CD4-positive, alpha-beta T cell treated with Interleukin-17A for 1 hour (primary cell): ENCODE data around the gene CCDC97.
"Not testable (repeated sequence)": the region's sequence is repeated elsewhere in the genome, so short reads cannot be mapped to it uniquely, and the experiment has no call there.

Source experiments
- DNase-seq: peaks from one replicate; pipeline ENCODE4 v3.0.0-alpha.2; 2020

The CCDC97 gene

GRCh38 chr19:41344162-41344561 is 34.2 kb downstream of the CCDC97 start:
- no peak for DNase-seq

- not testable (repeated sequence) for DNase-seq
Observed at GRCh38 chr19:41346916-41347315, 36.9 kb downstream of the CCDC97 start.

- DNase-seq: no peak
Observed at GRCh38 chr19:41350735-41351338, 40.9 kb downstream of the CCDC97 start.

GRCh38 chr19:41351339-41352245 is 41.6 kb downstream of the CCDC97 start:
- DNase-seq: peak; percentile 90

GRCh38 chr19:41352279-41352608 is 42.3 kb downstream of the CCDC97 start:
- DNase-seq: no peak

DNA sequence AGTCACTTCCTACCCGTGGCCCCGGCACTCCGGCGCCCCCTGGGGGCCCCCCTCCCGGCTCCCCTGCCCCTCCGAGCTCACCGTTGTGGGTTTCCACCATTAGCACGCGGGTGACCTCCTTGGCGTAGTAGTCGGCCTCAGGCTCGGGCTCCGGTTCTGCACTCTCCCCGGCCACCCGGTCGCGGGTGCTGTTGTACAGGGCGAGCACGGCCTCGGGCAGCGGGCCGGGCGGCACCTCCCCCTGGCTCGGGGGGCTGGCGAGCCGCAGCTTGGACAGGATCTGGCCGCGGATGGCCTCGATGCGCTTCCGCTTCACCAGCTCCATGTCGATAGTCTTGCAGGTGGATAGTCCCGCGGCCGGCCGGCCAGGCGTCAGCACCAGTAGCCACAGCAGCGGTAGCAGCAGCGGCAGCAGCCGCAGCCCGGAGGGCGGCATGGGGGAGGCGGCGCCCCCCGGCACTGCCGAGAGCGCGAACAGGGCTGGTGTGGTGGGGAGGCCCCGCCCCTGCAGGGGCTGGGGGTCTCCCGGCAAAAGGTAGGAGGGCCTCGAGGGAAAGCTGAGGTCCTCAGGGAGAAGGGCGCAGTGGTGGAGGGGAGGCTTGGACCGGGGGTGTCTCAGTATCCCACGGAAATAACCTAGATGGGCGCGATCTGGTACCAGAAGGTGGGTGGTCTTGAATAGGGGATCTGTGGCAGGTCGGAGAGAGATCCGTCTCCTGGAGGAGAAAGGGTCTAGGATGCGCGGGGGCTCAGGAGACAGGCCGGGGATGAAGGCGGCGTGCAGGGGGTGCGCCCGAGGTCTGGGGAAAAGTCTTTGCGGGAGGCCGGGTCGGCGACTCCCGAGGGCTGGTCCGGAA is 42.9 kb downstream of the CCDC97 start:
- peak; percentile 81 for DNase-seq

- DNase-seq: peak; percentile 96
Observed at GRCh38 chr19:41353466-41354342, 43.7 kb downstream of the CCDC97 start, which contains the start of gene TGFB1. Gene TGFB1, minus strand, starts transcription at chr19:41353922. Its CDS starts 878 bp downstream, at chr19:41353044.

DNA sequence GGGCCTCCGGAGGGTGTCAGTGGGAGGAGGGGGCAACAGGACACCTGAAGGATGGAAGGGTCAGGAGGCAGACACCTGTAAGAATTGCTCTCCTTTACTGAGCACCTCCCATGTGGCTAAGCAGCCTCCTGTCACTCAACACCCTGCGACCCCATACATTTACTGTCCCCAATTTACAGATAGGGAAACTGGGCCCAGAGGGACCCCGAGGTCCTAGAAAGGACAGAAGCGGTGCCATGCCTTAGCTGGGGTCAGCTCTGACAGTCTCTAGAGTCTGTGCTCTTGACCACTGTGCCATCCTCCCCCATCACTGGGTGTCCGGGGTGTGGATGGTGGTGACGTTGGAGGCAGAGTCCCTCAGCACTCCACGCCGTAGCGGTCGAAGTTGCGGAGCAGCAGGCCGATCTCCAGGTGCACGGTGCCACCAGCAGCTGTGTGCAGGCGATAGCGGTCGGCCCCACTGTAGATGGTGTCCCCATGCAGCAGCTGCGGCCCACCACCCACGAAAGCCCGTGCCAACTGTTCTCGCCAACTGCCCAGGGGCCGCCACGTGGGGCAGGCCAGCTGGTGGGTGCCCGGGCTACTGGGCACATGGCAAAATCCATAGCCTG is 44.5 kb downstream of the CCDC97 start:
- DNase-seq: no peak

- no peak for DNase-seq
Observed at GRCh38 chr19:41355035-41355434, 45.1 kb downstream of the CCDC97 start.

DNA sequence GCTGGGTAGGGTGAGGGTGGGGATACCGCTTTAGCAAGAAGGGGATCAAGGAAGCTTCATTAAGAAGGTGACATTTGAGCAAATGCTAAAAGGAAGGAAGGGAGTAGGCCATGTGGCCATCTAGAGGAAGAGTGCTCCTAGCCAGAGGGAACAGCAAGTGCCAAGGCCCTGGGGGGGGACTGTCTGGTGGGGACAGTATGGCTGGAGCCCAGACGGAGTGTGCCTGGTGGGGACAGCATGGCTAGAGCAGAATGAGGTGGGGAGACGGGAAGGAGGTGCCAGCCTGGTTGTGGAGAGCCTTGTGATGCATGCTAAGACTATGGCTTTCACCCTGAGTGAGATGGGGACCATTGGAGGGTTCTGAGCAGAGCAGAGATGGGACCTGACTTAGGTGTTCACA is 45.8 kb downstream of the CCDC97 start:
- no peak for DNase-seq

- DNase-seq: no peak
Observed at GRCh38 chr19:41356984-41357739, 47.2 kb downstream of the CCDC97 start.

GRCh38 chr19:41357746-41358145 is 47.8 kb downstream of the CCDC97 start:
- no peak for DNase-seq

DNA sequence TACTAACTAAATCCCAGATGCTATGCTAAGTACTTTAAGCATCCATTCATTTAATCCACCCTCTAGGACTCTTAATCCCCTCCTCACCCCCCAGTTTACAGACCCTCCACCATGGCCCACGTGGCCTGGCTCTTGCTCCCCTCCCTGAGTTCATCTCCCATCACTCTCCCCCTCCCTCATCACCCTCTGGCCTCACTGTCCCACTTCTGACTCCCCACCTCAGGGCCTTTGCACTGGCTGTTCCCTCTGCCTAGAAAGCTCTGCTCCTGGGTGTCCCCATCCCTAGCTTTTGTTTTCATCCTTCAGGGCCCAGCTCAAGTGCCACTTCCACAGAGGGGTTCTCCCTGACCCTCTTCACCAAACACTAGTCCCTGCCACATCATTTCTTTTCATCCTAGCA is 49.8 kb downstream of the CCDC97 start:
- no peak for DNase-seq

DNA sequence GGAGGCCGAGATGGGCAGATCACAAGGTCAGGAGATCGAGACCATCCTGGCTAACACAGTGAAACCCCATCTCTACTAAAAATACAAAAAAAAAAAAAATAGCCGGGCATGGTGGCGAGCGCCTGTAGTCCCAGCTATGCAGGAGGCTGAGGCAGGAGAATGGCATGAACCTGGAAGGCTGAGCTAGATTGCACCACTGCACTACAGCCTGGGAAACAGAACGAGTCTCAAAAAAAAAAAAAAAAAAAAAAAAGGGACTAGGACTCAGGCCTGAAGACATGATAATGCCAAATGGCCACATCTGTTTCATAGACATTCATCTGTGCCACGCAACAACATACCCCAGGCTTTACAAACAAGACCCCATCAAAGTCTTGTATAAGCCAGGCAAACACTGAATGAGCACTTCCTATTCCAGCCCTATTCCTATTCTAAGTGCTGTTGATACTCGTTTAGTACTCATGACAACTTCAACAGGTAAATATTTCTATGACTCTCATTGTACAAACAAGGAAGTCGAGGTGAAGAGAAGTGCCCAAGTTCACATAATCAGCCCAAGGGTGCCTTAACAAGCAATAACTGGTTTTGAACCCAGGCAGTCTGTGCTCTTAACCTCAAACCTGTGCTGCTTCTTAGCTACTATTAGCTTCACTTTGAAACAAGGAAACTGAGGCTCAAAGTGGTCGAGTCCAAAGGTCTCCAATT is 52.3 kb downstream of the CCDC97 start:
- DNase-seq: no peak

DNA sequence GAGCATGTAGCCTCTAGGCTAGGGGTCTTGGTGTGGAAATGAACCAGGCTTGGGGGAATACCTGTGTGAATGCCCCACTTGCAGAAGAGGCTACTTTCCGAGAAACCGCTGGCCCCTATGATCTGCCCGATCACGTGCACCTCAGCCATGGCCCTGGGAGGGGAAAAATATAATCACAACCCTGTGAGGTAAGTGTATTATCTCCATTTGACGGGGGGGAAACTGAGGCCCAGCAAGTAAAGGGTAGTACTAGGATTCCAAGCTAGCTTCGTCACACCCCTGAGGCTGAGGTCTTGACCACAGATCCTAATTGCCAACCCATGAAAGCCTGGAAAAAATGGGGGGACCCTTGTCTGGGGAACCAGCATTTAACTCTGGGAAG is 53.4 kb downstream of the CCDC97 start:
- DNase-seq: no peak

- DNase-seq: peak; percentile 99
Observed at GRCh38 chr19:41363753-41364523, 54.0 kb downstream of the CCDC97 start, which contains the start of gene B9D2. Gene B9D2, minus strand, starts transcription at chr19:41364149. Its CDS starts 630 bp downstream, at chr19:41363519.

DNA sequence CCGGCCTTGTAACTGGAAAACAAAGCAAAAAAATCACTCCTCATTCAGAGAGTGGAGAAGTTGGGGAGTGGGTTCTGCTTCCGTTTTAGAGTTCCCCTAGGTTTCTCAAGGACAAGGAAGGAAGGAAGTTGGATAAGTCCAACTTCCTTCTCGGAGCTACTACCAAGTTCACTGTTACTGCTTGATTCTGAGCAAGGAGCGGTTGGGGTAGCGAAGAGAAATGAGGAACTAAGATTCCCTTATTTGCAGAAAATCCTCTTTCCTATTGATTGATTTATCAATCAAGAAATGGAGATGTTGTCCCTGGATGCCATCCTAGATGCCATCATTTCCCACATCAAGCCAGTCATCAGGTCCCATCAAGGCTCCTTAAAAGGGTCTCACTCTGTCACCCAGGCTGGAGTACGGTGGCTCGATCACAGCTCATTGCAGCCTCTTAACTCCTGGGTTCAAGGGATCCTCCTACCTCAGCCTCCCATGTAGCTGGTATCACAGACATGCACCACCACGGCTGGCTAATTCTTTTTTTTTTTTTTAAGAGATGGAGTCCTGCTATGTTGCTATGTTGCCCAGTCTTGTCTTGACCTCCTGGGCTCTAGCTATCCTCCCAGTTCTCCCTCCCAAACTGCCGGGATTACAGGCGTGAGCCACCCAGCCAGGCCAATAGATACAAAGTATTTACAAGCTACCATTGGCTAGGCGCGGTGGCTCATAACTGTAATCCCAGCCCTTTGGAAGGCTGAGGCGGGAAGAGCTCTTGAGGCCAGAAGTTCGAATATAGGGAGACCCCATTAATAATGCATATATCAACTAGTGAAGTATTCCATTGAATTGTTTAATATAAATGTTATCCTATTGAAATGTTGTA is 54.8 kb downstream of the CCDC97 start:
- no peak for DNase-seq

- no peak for DNase-seq
Observed at GRCh38 chr19:41366089-41366488, 56.1 kb downstream of the CCDC97 start.
